ENCODE measurements around the gene GTPBP3.

The GTPBP3 gene

DNA sequence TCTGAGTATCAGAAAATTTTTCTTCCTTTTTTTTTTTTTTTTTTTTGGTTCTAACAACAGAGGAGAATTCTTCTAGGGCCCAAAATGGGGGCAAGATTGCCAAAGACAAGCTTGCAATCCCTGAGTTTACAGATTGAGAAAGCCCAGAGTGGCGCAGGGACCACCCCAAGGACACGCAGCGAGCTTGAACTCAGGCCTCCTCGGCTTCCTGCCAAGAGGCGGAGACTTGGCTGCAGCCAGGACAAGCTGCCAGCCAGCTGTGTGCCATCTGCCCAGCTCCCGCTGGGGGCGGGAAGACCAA, 32.2 kb upstream of the GTPBP3 start:
- peak overlapping the region; percentile 76 for H3K9ac ChIP-seq (ENCODE audit: low read depth, low read length)
- H3K27ac ChIP-seq (ENCODE audit: low read length) = peak overlapping the region; percentile 87
- H3K36me3 ChIP-seq (ENCODE audit: insufficient read depth, low read length) = peaks cover 4% of the 10 kb centered on the region
- no peak for ATAC-seq (ENCODE audit: insufficient read depth, low read depth)
- H3K4me2 ChIP-seq (ENCODE audit: insufficient read depth, low read length) = peak overlapping the region; percentile 78
- peaks cover 31% of the 10 kb centered on the region for H3K79me2 ChIP-seq (ENCODE audit: insufficient read depth, low read length)
- H2AFZ ChIP-seq (ENCODE audit: low read depth, low read length) = peak overlapping the region; percentile 84
- peaks cover 40% of the 10 kb centered on the region for H3K4me1 ChIP-seq (ENCODE audit: insufficient read depth, low read length)
- DNase-seq = no peak
- TF ChIP-seq, protein P1, sequence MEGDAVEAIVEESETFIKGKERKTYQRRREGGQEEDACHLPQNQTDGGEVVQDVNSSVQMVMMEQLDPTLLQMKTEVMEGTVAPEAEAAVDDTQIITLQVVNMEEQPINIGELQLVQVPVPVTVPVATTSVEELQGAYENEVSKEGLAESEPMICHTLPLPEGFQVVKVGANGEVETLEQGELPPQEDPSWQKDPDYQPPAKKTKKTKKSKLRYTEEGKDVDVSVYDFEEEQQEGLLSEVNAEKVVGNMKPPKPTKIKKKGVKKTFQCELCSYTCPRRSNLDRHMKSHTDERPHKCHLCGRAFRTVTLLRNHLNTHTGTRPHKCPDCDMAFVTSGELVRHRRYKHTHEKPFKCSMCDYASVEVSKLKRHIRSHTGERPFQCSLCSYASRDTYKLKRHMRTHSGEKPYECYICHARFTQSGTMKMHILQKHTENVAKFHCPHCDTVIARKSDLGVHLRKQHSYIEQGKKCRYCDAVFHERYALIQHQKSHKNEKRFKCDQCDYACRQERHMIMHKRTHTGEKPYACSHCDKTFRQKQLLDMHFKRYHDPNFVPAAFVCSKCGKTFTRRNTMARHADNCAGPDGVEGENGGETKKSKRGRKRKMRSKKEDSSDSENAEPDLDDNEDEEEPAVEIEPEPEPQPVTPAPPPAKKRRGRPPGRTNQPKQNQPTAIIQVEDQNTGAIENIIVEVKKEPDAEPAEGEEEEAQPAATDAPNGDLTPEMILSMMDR (IDR thresholded peaks at IDR 0.05; ENCODE audit: borderline replicate concordance, extremely low read depth, low read length, poor library complexity, severe bottlenecking) = no peak
- TF ChIP-seq EZH2 (IDR thresholded peaks at IDR 0.05; ENCODE audit: borderline replicate concordance, low read depth, low read length, severe bottlenecking) = no peak
- no peaks in the 10 kb centered on the region for H3K9me3 ChIP-seq (ENCODE audit: insufficient read depth, low read length, severe bottlenecking)
- peaks cover 5% of the 10 kb centered on the region for H4K20me1 ChIP-seq (ENCODE audit: insufficient read depth, low read length)
- no peaks in the 10 kb centered on the region for H3K27me3 ChIP-seq (ENCODE audit: insufficient read depth, low read length, poor library complexity)
- H3K4me3 ChIP-seq (ENCODE audit: low read depth in 1 of 2, low read length in 2 of 2) = peak overlapping the region in 1 of 2 experiments; percentile 70; a peak in 2 of 4 replicates

DNA sequence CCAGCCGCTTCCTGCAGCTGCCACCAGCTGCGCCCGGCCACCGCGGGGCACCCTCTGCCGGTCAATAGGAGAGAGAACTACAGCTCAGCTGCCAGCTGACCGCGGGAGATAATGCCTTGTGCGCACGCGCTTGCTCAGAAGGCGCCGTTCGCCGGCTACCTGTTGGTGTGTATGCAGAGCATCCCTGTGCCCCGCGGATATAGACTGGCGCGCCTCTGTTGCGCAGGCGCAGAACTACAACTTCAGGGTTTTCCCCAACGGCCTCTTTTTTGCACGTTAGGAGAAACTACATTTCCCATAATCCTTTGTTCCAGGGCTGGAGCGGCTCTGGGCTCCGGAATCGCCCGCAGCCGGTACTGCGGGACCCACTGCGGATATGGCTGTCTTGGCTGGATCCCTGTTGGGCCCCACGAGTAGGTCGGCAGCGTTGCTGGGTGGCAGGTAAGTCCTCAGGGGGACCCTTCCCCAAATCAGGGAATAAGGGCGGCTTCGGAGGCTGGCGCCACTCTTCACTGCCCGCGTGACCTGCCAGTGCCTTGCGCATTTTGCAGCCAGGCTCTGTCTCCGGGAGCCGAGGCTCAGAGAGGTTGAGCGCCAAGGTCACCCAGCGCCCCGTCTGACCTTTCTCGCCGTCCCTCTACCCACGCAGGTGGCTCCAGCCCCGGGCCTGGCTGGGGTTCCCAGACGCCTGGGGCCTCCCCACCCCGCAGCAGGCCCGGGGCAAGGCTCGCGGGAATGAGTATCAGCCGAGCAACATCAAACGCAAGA, 31.7 kb upstream of the GTPBP3 start, which contains the start of gene MRPL34:
MRPL34 (plus strand) TSS at position 356 of the 768 bp plus-strand sequence; CDS start at position 377, 21 bp downstream.
- peaks cover 37% of the 10 kb centered on the region for H3K79me2 ChIP-seq (ENCODE audit: insufficient read depth, low read length)

DNA sequence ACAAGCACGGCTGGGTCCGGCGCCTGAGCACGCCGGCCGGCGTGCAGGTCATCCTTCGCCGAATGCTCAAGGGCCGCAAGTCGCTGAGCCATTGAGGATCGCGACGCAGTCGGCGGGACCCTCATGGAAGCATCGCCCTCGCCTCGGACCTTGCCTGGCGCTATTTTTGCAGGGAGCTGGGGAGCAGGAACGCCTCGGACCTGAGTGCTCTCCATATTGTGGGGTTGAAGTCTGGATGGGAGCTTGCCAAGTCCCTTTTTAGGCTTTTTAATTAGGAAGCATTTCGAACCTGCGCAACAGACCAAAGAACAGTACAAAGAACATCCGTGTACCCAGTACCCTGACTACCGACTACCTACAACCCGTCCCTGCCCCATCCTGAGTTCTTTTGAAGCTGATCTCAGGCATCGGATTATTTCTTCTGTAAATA, 31.1 kb upstream of the GTPBP3 start:
- Histone ChIP-seq H3K4me1 (ENCODE audit: insufficient read depth, low read length) (peaks cover 52% of the 10 kb centered on the region), H4K20me1 (ENCODE audit: insufficient read depth, low read length) (peaks cover 14% of the 10 kb centered on the region), H3K36me3 (ENCODE audit: insufficient read depth, low read length) (peaks cover 11% of the 10 kb centered on the region), H3K27ac (ENCODE audit: low read length) (peak overlapping the region; percentile 87), H3K4me2 (ENCODE audit: insufficient read depth, low read length) (peak overlapping the region; percentile 78), H2AFZ (ENCODE audit: low read depth, low read length) (peak overlapping the region; percentile 84), H3K79me2 (ENCODE audit: insufficient read depth, low read length) (peaks cover 43% of the 10 kb centered on the region), H3K4me3 (ENCODE audit: low read depth in 1 of 2, low read length in 2 of 2) (peak overlapping the region; percentile 60 to 70; a peak in 3 of 4 replicates), H3K9ac (ENCODE audit: low read depth, low read length) (peak overlapping the region; percentile 76), H3K9me3 (ENCODE audit: insufficient read depth, low read length, severe bottlenecking) (no peaks in the 10 kb centered on the region), H3K27me3 (ENCODE audit: insufficient read depth, low read length, poor library complexity) (no peaks in the 10 kb centered on the region)
- ATAC-seq (ENCODE audit: insufficient read depth, low read depth) (no peak), DNase-seq (peak; percentile 26)
- TF ChIP-seq EZH2 (IDR thresholded peaks at IDR 0.05; ENCODE audit: borderline replicate concordance, low read depth, low read length, severe bottlenecking) = no peak
- TF ChIP-seq, protein P1 (IDR thresholded peaks at IDR 0.05; ENCODE audit: borderline replicate concordance, extremely low read depth, low read length, poor library complexity, severe bottlenecking) = no peak

More for the DNA sequence above, 31.7 kb upstream of the GTPBP3 start, which contains the start of gene MRPL34:
- Histone ChIP-seq H3K27me3 (ENCODE audit: insufficient read depth, low read length, poor library complexity) (no peaks in the 10 kb centered on the region), H3K4me1 (ENCODE audit: insufficient read depth, low read length) (peaks cover 46% of the 10 kb centered on the region), H3K27ac (ENCODE audit: low read length) (peak within 1 kb of the TSS; percentile 87), H3K4me3 (ENCODE audit: low read depth in 1 of 2, low read length in 2 of 2) (peak within 1 kb of the TSS; percentile 60 to 70; a peak in 3 of 4 replicates), H2AFZ (ENCODE audit: low read depth, low read length) (peak within 1 kb of the TSS; percentile 84), H3K4me2 (ENCODE audit: insufficient read depth, low read length) (peak within 1 kb of the TSS; percentile 78), H4K20me1 (ENCODE audit: insufficient read depth, low read length) (peaks cover 10% of the 10 kb centered on the region), H3K9me3 (ENCODE audit: insufficient read depth, low read length, severe bottlenecking) (no peaks in the 10 kb centered on the region), H3K9ac (ENCODE audit: low read depth, low read length) (peak within 1 kb of the TSS; percentile 76), H3K36me3 (ENCODE audit: insufficient read depth, low read length) (peaks cover 9% of the 10 kb centered on the region)
- ATAC-seq (ENCODE audit: insufficient read depth, low read depth) (peak; percentile 66), DNase-seq (peak; percentile 96)
- TF ChIP-seq EZH2 (IDR thresholded peaks at IDR 0.05; ENCODE audit: borderline replicate concordance, low read depth, low read length, severe bottlenecking) = no peak
- TF ChIP-seq, protein P1 (IDR thresholded peaks at IDR 0.05; ENCODE audit: borderline replicate concordance, extremely low read depth, low read length, poor library complexity, severe bottlenecking) = peak; percentile 79

Data from DND-41 (cell line).